GM12872 (cell line): ENCODE measurements around the gene OR2W1.

ENCODE experiments used
- TF ChIP-seq, protein P1 (sequence below): IDR thresholded peaks from 3 replicates; pipeline ENCODE4 v1.5.1; 2011; ENCODE audit warnings: low read depth, mild to moderate bottlenecking, low read length, moderate library complexity; ENCODE audit not compliant: insufficient read depth

The OR2W1 gene

DNA sequence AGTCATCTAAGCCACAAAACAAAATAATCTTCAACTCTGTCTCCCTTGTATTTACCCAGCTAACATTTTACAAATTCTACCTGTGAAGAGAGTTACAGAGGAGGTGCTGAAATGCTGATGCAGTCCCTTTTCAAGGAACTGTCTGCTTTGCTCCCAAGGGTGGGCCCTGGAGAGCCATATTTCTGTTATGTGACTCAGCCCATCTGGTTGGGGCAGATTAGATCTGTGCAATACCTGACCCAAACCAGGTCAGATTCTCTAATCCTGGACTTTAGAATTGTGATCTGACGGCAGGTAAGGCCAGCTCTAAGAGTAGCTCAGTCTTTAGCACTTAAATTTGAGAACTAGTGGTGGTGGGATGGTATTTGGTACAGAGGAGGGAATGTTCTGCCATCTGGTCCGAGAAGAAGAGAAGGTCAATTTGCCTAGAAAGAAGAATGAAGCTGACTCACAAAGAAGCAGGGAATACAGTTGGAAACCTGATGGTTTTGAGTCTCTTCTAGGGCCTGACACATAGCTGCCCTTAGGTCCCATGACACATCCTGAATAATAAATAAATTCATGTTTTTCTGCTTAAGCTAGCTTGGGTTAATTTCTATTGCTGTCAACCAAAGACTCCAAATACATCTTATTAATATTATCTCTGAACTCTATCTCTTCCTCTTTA lies 48.0 kb downstream of the OR2W1 start:
- TF ChIP-seq, protein P1, sequence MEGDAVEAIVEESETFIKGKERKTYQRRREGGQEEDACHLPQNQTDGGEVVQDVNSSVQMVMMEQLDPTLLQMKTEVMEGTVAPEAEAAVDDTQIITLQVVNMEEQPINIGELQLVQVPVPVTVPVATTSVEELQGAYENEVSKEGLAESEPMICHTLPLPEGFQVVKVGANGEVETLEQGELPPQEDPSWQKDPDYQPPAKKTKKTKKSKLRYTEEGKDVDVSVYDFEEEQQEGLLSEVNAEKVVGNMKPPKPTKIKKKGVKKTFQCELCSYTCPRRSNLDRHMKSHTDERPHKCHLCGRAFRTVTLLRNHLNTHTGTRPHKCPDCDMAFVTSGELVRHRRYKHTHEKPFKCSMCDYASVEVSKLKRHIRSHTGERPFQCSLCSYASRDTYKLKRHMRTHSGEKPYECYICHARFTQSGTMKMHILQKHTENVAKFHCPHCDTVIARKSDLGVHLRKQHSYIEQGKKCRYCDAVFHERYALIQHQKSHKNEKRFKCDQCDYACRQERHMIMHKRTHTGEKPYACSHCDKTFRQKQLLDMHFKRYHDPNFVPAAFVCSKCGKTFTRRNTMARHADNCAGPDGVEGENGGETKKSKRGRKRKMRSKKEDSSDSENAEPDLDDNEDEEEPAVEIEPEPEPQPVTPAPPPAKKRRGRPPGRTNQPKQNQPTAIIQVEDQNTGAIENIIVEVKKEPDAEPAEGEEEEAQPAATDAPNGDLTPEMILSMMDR: no peak

DNA sequence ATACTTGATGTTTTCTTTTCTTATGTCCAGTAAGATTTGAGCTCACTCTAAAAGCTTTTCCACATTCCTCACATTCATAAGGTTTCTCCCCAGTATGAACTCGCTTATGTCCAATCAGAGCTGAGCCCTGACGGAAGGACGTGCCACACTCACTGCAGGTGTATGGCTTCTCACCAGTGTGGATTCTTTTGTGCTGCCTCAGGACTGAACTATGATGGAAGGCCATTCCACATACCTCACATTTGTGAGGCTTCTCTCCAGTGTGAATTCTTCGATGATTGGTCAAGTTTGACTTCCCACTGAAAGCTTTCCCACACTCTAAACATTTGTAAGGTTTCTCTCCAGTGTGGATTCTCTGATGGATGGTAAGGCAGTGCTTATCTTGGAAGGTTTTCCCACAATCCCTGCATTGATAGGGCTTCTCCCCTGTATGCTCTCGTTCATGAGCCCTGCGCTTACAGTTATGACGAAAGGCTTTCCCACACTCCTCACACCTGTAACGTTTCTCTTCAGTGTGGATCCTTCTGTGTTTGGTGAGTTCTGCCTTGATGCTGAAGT lies 49.8 kb downstream of the OR2W1 start:
- TF ChIP-seq, protein P1: no peak
